CD4-positive, alpha-beta T cell treated with Interleukin-15 for 4 hours (primary cell): ENCODE results near the gene HSDL2.

ENCODE experiments used
- DNase-seq: peaks from one replicate; pipeline ENCODE4 v3.0.0-alpha.2; 2020; ENCODE audit warnings: low spot score

HSDL2 gene

DNA sequence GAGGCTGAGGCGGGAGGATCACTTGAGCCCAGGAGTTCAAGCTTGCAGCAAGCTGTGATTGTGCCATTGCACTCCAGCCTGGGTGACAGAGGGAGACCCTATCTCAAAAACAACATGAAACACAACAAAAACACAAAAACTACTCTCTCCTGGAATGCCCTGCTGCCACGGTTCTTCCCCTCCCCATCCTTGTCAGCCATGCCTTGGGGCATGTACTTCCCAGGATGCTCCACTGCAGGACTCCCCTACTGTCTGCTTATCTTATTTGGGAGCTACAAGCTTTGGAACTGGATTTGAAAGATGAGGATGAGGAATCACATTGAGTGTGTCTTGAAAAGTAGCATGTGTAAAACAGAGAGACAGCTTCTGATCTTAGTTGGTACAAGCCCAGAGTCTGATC lies 66.6 kb downstream of the HSDL2 start:
- no peak for DNase-seq

DNA sequence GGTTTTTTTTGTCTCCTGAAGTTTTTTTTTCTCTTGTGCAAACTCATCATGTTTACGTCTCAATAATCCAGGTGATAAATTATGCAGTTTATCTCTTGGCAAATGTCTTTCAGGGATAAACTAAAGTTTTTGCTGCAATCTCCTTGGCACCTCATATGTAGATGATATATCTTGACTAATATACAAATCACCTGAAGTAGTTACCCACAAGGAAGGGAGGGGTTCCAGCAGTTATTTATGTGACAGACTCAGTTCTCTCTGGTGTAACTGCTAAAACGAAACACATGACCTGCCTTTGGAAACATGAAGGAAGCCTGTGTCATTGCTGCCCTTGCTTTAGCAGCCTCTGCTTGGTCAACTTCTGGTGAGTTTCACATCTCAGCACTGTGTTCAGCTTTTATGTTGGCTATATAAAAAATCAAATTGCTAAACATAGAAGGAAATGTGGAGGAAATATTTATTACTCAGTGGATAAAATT lies 67.4 kb downstream of the HSDL2 start:
- no peak for DNase-seq

DNA sequence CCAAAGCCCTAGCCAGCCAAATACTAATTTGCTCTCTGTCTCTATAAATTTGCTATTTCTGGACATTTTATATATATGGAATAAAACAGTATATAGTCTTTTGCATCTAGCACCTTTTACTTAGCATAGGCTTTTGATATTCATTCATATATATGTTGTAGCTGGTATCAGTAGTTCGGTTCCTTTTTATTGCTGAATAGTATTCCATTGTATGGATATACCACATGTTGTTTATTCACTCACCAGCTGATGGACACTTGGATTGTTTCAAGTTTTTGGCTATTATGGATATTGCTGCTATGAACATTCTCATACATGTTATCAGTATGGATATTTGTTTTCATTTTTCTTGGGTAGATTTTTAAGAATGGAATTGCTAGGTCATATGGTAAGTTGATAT lies 82.9 kb downstream of the HSDL2 start:
- DNase-seq = no peak

DNA sequence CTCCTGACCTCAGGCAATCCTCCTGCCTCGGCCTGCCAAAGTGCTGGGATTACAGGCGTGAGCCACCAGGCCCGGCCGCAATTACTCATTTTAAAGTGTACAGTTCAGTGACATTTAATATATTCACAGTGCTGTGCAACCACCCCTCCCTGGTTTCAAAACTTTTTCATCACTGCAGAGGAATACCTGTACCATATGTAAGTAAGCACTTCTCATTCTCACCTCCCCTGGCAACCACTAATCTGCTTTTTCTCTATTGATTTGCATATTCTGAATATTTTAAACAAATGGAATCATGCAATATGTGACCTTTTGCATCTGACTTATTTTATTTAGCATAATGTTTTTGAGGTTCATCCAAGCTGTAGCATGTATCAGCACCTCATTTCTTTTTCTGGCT lies 85.4 kb downstream of the HSDL2 start:
- no peak for DNase-seq

DNA sequence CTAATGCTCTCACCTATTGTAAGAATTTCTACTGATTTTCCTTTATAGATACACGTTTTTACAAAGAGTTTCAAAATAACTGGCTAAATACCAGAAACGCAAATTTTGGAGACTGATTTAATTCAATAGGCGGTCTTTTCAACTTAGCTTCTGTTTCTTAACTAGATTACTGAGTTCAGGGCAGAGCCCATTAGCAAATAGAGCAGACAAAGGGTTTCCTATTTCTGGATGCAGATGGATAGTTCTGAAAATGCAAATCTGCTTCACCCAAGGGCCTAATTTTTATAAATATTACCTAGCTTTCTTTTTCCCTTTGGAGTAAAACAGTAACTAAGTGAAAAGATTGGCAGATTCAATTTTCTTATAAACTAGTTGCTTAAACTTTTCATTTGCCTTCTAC lies 93.1 kb downstream of the HSDL2 start:
- DNase-seq = no peak

DNA sequence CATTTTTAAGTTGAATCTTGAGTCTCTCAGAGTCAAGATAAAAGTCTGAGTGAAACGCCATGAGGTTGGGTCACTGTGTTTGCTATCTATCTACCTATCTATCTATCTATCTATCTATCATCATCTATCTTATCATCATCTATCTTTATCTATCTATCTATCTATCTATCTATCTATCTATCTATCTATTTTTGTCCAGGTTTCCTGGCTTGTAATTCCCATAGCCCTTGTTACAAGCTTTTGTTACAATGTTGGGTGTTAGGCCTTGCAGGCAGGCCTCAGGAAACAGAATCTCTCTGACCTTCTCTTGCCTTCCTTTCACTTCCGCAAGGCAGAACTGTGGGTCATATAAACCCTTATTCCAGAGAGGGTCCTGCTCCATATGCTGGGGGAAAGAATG lies 94.1 kb downstream of the HSDL2 start:
- no peak for DNase-seq

DNA sequence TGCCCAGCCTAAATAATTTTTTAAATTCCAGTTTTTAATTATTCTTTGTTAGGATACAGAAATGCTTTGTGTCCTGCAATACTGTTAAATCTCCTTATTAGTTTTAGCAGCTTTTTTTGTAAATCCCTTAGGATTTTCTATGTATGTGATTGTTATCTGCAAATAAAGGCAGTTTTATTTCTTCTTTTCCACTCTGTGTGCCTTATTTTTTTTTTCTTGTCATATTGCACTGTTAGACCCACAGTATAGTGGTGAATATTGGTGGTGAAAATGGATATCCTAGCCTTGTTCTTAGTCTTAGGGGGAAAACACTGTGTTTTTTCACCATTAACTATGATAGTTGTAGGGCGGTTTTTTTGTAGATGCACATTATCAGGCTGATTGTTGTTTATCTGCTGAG lies 95.4 kb downstream of the HSDL2 start:
- DNase-seq = no peak

DNA sequence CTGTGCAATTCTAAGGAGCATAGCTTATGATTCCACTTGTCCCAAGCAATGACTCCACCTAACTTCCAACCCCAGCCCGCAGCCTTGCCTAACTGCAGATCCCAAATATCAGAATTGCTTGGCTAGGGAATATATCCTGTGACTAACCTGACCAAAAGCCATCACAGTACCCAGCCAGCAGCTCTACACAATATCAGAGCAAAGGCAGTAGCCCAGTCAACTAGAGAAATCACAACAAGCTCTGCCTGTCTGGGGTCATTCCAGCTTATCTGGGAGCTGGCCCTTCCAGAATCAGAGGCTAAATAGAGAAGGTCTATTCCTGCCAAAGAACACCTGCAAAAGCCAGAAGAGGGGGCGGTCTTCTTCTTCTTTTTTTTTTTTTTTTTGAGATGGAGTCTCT lies 97.4 kb downstream of the HSDL2 start:
- no peak for DNase-seq

DNA sequence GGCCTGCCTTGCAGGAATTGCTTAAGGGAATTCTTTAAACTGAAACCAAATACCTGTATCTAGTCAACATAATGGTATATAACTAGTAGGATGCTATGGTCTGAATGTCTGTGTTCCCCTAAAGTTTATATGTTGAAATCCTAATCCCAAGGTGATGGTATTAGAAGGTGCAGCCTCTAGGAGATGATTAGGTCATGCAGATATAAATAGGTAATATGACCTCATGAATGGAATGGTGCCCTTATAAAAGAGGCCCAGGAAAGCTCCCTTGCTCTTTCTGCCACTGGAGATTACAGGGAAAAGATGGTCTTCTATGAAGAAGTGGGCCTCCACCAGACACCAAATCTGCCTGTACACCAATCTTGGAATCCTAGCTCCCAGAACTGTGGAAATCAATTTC lies 99.3 kb downstream of the HSDL2 start:
- no peak for DNase-seq

DNA sequence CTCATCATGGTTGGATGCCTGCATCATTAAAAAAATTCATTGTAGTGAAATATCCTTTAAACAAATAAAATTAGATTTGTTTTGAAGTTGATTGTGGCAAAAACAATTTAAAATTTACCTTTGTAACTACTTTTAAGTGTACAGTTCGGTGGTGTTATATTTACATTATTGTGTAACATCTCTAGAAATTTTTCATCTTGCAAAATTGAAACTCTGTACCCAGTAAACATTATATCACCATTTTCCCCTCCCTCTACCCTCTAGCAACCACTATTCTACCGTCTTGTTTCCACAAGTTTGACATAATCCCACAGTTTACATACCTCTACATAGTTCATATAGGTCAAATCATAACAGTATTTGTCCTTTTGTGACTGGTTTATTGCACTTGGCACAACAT lies 104.7 kb downstream of the HSDL2 start:
- DNase-seq = no peak

DNA sequence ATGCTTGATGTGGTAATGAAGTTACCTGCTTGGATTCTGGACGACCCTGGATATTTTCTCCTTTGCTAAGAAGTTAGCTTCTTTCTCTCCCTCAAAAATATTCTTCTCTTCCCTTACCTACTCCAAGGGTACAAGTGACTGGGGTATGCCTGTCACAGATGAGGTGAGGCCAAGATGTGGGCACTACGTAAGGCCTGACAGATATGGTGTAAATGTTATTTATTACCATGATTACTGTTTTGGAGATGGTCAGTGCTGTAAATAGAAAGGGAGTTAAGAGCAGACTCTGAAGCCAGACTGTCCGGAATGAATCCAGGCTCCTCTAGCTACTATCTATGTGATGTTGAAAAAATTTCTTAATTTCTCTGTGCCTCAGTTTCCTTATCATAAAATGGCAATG lies 105.7 kb downstream of the HSDL2 start:
- DNase-seq = no peak

DNA sequence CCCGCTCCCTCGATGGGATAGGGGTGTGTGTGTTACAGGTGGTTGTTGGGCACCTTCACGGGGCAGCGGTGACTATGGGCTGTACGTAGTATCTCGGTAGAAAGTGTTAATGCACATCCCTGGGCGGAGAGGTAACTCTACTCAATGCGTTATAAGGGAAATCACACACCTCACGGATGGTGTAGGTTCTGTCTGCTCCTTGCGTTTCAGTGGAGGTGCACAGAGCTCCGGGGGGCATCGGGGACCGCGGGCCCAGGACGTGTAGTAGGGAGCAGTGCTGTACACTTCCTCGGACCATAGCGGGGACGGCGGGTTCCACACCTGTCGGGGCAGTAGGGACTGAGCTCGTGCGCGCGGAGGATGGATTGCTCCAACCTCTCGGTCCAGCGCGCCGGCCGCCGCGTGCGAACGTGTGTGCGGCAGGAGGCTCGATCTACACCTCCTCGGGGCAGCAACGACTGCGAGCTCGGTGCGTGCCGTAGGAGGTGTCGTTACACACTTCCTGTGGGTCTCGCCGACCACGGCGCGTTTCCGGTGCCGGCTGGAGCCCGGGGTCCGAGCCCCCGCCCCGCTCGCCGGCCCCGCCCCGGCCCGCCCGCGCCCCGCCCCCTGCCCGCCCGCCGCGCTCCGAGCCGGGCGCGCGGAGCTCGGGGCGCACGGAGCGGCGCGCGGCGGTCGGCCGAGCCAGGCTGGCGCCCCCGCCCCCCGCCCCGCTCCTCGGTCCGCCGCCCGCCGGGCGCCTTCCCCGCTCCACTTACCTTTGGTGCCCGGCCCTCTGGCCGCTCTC lies 106.5 kb downstream of the HSDL2 start, which contains the start of gene KIAA1958:
Gene KIAA1958, plus strand, starts transcription at position 607 of the 787 bp plus-strand sequence. CDS start 87,254 bp downstream, outside the sequence.
- DNase-seq = peak; percentile 81

DNA sequence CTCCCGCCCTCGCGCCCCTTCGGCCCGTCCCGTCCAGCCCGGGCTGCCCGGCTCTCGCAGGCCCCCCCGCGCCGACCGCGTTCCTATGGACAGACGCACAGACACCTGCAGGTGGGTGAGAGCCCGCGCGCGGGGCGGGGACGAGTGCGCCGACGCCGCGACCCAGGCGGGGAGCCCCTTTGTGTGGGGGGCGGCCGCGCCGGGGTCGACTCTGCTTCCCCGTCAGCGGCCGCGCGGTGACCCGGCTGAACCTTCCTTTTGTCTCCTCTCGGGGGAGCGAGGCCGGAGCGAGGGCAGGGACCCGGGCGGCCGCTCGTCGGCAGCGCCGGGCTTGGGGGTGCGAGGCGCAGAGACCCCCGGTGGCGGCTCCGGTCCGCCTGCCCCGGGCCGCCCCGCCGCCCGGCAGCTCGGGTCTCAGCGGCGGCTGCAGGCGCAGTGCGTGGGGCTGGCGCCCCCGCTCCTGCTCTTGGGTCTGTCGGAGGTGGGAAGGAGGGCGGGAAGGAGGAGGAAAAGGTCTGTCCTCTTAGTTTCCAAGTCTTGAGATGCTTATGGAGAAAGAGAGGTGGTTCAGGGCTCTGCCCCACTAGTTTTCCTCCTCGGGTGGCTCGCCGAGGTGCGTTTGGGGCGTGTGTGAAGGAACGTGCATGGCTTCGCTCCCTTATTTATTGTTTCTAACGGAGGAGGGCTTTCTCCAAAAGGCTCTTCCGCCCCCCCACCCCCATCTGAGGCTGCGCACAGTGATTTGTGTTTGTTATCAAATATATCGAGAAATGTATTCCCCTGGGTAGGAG lies 107.3 kb downstream of the HSDL2 start:
- peak; percentile 32 for DNase-seq

DNA sequence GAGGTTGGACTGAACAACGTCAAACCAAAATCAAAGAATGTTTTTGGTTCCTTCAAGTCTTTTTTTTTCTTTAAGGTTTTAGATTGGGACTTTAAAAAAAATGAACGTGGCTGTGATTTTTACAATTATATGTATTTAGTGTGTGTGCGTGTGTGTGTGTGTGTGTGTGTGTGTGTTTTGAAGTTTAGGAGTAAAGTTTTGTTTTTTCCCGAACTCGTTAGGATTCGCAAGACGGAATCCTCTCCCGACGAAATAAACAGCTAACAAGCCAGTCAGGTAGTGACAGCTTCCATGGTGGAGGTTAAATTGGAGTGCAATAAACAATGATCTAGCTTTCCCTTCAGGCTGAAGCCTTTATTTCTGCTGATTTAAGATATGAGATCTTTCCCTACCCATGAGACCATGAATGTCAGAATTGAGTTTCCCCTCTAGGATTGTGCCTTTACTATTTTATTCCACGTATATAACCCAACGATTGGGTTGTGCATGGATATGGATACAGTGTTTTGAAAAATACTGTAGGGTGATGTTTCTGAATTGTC lies 108.0 kb downstream of the HSDL2 start:
- DNase-seq = no peak

DNA sequence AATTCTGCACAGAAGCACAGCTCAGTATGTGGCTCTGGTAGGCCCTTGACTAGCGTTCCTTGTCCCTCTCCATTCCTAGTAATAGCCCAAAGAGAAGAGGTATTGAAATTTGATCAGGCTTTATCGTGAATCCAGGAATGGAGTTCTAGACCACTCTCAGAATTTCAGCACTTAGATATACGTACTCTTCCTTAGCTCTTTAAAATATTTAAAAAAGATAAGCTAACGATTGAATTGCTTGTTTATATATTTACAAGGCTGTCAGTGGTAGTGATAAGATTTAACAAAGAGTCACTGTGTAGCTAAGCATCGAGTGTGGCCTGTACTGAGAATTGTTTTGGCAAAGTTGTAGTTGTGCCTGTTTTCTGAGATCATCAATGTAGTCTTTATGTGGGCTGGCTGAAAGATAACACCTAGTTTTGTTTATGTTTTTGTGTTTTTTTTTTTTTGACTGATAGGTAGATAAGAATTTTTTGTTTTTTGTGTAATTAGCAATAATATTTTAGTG lies 109.2 kb downstream of the HSDL2 start:
- no peak for DNase-seq

DNA sequence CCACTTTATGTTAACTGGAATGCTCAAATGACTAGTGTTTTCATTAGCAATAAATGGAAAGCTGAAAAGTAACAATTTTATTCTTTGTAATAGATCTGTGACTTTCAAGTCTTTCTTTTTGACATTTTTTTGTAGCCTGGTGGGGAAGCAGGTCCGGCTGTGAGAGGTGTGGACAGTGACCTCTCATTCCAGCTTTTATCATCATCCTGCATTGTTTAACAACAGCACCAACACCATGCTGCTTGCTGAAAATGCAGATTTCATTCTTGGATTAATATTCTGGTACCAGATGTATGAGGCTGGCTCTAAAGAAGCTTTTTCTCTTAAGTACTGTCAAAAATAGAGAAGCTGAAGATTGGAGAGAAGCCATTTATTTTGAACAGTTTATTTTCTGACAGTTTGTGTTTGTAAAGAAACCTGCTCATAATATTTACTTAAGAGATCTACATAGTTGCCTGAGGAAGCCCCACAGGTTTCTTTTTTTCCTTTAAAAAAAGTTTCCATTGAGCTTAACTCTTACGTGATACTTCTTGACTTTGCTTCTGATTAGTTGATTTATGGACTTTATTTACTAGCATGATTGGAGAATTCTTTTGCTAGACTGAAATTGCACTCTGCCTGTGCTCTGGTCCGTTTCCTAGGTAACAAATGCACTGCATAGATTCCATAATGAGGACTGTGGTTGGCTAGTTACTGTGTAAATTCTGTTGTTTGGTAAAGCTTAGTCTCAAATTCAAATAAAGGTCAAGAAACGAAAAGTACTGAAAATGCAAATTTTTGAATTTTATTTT lies 110.2 kb downstream of the HSDL2 start:
- DNase-seq = no peak

DNA sequence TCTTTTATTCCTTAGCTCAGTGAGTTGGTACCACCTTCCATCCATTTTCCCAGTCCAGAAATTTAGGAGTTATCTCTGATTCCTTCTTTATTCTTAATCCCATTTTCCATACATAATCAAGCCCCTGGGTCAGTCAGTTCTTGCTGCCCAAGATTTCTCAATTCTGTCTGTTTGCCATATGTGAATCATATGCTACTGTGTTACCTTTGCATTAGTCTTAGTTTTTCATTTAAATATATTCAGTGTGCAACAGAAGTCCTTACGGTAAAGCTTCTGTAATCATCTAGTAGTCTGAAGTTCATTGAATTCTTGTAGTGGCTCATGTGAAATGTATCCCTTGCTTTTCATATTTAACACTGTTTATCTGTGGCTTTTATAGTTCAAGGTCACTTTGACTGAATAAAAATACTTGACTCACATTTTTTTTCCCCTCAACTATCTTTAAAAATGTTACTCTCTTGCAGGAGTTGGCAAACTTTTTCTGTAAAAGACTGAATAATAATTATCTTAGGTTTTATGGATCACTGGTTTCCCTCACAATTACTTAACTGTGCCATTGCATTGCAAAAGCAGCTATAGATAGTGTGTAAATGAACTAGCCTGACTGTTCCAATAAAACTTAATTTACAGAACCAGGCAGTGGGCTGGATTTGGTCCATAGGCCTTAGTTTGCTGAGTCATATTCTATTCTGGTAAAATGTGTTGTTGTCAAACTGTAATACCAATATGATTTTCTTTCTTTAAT lies 113.7 kb downstream of the HSDL2 start:
- DNase-seq = no peak

DNA sequence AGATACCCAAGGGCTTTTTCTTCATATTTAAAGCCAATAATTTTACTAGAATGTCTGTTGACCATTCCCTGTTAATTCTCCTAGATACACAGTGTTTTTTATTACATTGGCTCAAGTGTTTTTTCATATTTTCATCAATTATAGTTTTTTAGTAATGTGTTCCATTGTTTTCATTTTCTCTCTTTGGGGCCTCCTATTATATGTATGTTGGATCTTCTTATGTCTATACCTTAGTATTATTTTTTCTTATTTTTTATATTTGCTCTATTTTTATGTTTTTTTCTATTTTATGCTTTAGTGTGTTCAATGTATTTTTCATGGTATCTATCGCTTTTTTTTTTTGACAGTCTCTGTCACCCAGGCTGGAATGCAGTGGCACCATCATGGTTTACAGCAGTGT lies 114.2 kb downstream of the HSDL2 start:
- DNase-seq = no peak

DNA sequence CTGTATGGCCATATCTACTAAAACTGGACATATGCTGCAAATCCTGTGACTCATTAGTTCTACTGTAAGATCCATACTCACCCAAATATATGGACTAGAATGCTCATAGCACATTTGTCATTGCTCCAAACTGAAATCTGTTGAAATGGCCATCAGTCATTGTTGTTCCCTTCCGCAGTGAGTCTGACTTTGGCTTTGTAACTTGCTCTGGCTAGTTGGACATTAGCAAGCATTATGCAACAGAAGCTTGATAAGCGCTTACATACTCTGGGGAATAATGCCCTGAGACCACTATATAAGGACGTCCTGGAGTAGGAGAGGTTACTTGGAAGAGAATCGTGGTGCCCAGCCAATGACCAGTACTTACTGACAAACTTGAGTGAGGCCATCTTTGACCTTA lies 115.7 kb downstream of the HSDL2 start:
- no peak for DNase-seq

DNA sequence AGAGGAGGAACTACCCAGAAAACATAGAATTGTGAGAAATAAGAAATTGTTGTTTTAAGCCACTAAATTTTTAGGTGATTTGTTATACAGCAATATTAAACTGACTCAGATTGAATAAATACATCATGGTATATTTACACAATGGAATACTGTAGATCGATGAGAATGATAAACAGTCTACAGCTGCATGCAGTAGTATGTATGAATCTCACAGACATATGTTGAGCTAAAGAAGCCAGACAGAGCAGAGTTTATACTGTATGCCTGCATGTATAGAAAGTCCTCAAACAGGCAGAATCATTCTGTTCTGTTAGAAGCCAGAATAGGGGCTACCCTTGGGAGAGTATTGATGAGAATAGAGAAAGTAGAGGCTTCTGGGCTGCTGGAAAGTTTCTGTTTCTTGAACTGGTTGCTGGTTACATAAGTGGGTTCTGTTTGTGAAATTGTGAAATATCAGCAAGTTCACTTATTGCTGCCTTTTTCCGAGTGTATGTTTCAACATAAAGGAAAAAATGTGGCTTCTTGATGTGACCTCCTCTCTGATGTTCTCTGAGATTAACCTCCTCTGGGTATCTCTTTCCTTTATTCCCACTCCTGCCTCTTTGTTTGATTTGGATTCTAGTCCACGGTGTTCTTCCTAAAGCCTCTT lies 116.3 kb downstream of the HSDL2 start:
- DNase-seq = no peak

DNA sequence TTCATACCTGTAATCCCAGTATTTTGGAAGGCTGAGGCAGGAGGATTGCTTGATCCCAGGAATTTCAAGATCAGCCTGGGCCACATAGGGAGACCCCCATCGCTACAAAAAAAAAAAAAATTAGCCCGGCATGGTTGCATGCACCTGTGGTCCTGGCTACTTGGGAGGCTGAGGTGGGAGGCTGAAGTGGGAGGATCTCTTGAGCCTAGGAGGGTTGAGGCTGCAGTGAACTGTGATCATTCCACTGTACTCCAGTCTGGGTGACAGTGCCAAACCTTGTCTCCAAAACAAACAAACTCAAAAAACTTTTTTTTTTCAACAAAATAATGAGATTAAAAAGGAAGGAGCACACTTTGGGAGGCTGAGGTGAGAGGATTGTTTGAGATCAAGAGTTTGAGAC lies 120.9 kb downstream of the HSDL2 start:
- DNase-seq = no peak
